ENCODE results near the gene NCK2.

The NCK2 gene

GRCh38 chr2:105778080-105778607, 33.4 kb downstream of the NCK2 start:
- POLR2A ChIA-PET: interaction anchor here (0.9 kb wide), 1 partner anchor 32 kb away, joined by 4 read pairs; no protein-coding TSS in a partner anchor
- no peak for DNase-seq
- CTCF ChIA-PET: interaction anchor here (1.4 to 5.3 kb wide), 3 partner anchors 10 to 32 kb away, joined by 3 to 26 read pairs (median 3); no protein-coding TSS in a partner anchor
- Histone ChIP-seq H3K36me3 (ENCODE audit: control insufficient read depth in 4 of 4, insufficient read depth in 4 of 4, low read length in 3 of 4) (peaks cover 0 to 19% (median 1%) of the 10 kb centered on the region in 4 experiments), H3K9me3 (ENCODE audit: control extremely low read depth in 1 of 5, control insufficient read depth in 4 of 5, insufficient read depth in 2 of 5, low read depth in 1 of 5, low read length in 4 of 5) (no peaks in the 10 kb centered on the region), H3K27ac (ENCODE audit: insufficient read depth in 1 of 2, low read depth in 1 of 2, low read length in 2 of 2, poor library complexity in 1 of 2, severe bottlenecking in 2 of 2) (peak overlapping the region in 1 of 2 experiments; percentile 4), H3K27me3 (replicated peaks in 2 of 5; ENCODE audit: control insufficient read depth in 4 of 5, insufficient read depth in 5 of 5, low read length in 4 of 5) (no peaks in the 10 kb centered on the region), H3K4me1 (ENCODE audit: control extremely low read depth in 1 of 4, control insufficient read depth in 4 of 4, insufficient read depth in 4 of 4, low read length in 3 of 4) (peaks cover 5 to 46% (median 33%) of the 10 kb centered on the region in 4 experiments), H3K4me3 (ENCODE audit: control insufficient read depth in 1 of 7, extremely low read depth in 1 of 7, insufficient read depth in 4 of 7, low read depth in 2 of 7, low read length in 6 of 7) (no peak overlapping the region)
- WGBS (ENCODE audit: insufficient coverage): 97% methylated on average over 4 of the region's 6 CpGs

GRCh38 chr2:105779394-105779793, 34.7 kb downstream of the NCK2 start:
- POLR2A ChIA-PET: no interaction called here
- CTCF ChIA-PET: interaction anchor here (0.7 to 5.3 kb wide), 6 partner anchors 9 to 315 kb away, joined by 3 to 26 read pairs (median 3); no protein-coding TSS in a partner anchor
- H3K4me1 ChIP-seq (ENCODE audit: control extremely low read depth in 1 of 4, control insufficient read depth in 4 of 4, insufficient read depth in 4 of 4, low read length in 3 of 4): peaks cover 5 to 56% (median 33%) of the 10 kb centered on the region in 4 experiments
- H3K36me3 ChIP-seq (ENCODE audit: control insufficient read depth in 4 of 4, insufficient read depth in 4 of 4, low read length in 3 of 4): peaks cover 0 to 23% (median 0%) of the 10 kb centered on the region in 4 experiments
- H3K4me3 ChIP-seq (ENCODE audit: control insufficient read depth in 1 of 7, extremely low read depth in 1 of 7, insufficient read depth in 4 of 7, low read depth in 2 of 7, low read length in 6 of 7): no peak overlapping the region
- H3K27me3 ChIP-seq (replicated peaks in 2 of 5; ENCODE audit: control insufficient read depth in 4 of 5, insufficient read depth in 5 of 5, low read length in 4 of 5): no peaks in the 10 kb centered on the region
- no peak overlapping the region for H3K27ac ChIP-seq (ENCODE audit: insufficient read depth in 1 of 2, low read depth in 1 of 2, low read length in 2 of 2, poor library complexity in 1 of 2, severe bottlenecking in 2 of 2)
- no peak for DNase-seq
- H3K9me3 ChIP-seq (ENCODE audit: control extremely low read depth in 1 of 5, control insufficient read depth in 4 of 5, insufficient read depth in 2 of 5, low read depth in 1 of 5, low read length in 4 of 5): no peaks in the 10 kb centered on the region
- WGBS (ENCODE audit: insufficient coverage): 94% methylated on average over 3 of the region's 5 CpGs

- Histone ChIP-seq H3K4me1 (ENCODE audit: control extremely low read depth in 1 of 4, control insufficient read depth in 4 of 4, insufficient read depth in 4 of 4, low read length in 3 of 4) (peaks cover 5 to 57% (median 34%) of the 10 kb centered on the region in 4 experiments), H3K27ac (ENCODE audit: insufficient read depth in 1 of 2, low read depth in 1 of 2, low read length in 2 of 2, poor library complexity in 1 of 2, severe bottlenecking in 2 of 2) (no peak overlapping the region), H3K4me3 (ENCODE audit: control insufficient read depth in 1 of 7, extremely low read depth in 1 of 7, insufficient read depth in 4 of 7, low read depth in 2 of 7, low read length in 6 of 7) (no peak overlapping the region), H3K36me3 (ENCODE audit: control insufficient read depth in 4 of 4, insufficient read depth in 4 of 4, low read length in 3 of 4) (peaks cover 0 to 23% (median 0%) of the 10 kb centered on the region in 4 experiments), H3K27me3 (replicated peaks in 2 of 5; ENCODE audit: control insufficient read depth in 4 of 5, insufficient read depth in 5 of 5, low read length in 4 of 5) (no peaks in the 10 kb centered on the region), H3K9me3 (ENCODE audit: control extremely low read depth in 1 of 5, control insufficient read depth in 4 of 5, insufficient read depth in 2 of 5, low read depth in 1 of 5, low read length in 4 of 5) (no peaks in the 10 kb centered on the region)
- no peak for DNase-seq
- 63% methylated on average over 3 of the region's 5 CpGs for WGBS (ENCODE audit: insufficient coverage)
- POLR2A ChIA-PET: no interaction called here
- CTCF ChIA-PET: interaction anchor here (1.4 to 2.9 kb wide), 2 partner anchors 9 to 33 kb away, joined by 6 to 9 read pairs; no protein-coding TSS in a partner anchor
Observed at GRCh38 chr2:105780606-105781005, 35.9 kb downstream of the NCK2 start.

GRCh38 chr2:105781274-105781978, 36.7 kb downstream of the NCK2 start:
- CTCF ChIA-PET: interaction anchor here (0.7 to 2.9 kb wide), 8 partner anchors 10 to 316 kb away, joined by 3 to 24 read pairs (median 4); no protein-coding TSS in a partner anchor
- Histone ChIP-seq H3K9me3 (ENCODE audit: control extremely low read depth in 1 of 5, control insufficient read depth in 4 of 5, insufficient read depth in 2 of 5, low read depth in 1 of 5, low read length in 4 of 5) (no peaks in the 10 kb centered on the region), H3K4me1 (ENCODE audit: control extremely low read depth in 1 of 4, control insufficient read depth in 4 of 4, insufficient read depth in 4 of 4, low read length in 3 of 4) (peaks cover 5 to 57% (median 35%) of the 10 kb centered on the region in 4 experiments), H3K36me3 (ENCODE audit: control insufficient read depth in 4 of 4, insufficient read depth in 4 of 4, low read length in 3 of 4) (peaks cover 0 to 23% (median 0%) of the 10 kb centered on the region in 4 experiments), H3K27ac (ENCODE audit: insufficient read depth in 1 of 2, low read depth in 1 of 2, low read length in 2 of 2, poor library complexity in 1 of 2, severe bottlenecking in 2 of 2) (no peak overlapping the region), H3K4me3 (ENCODE audit: control insufficient read depth in 1 of 7, extremely low read depth in 1 of 7, insufficient read depth in 4 of 7, low read depth in 2 of 7, low read length in 6 of 7) (no peak overlapping the region), H3K27me3 (replicated peaks in 2 of 5; ENCODE audit: control insufficient read depth in 4 of 5, insufficient read depth in 5 of 5, low read length in 4 of 5) (no peaks in the 10 kb centered on the region)
- no peak for DNase-seq
- POLR2A ChIA-PET: no interaction called here
- 84% methylated on average over 10 of the region's 10 CpGs for WGBS (ENCODE audit: insufficient coverage)

GRCh38 chr2:105782123-105782522, 37.4 kb downstream of the NCK2 start:
- Histone ChIP-seq H3K4me3 (ENCODE audit: control insufficient read depth in 1 of 7, extremely low read depth in 1 of 7, insufficient read depth in 4 of 7, low read depth in 2 of 7, low read length in 6 of 7) (no peak overlapping the region), H3K36me3 (ENCODE audit: control insufficient read depth in 4 of 4, insufficient read depth in 4 of 4, low read length in 3 of 4) (peaks cover 0 to 23% (median 0%) of the 10 kb centered on the region in 4 experiments), H3K27ac (ENCODE audit: insufficient read depth in 1 of 2, low read depth in 1 of 2, low read length in 2 of 2, poor library complexity in 1 of 2, severe bottlenecking in 2 of 2) (no peak overlapping the region), H3K9me3 (ENCODE audit: control extremely low read depth in 1 of 5, control insufficient read depth in 4 of 5, insufficient read depth in 2 of 5, low read depth in 1 of 5, low read length in 4 of 5) (no peaks in the 10 kb centered on the region), H3K27me3 (replicated peaks in 2 of 5; ENCODE audit: control insufficient read depth in 4 of 5, insufficient read depth in 5 of 5, low read length in 4 of 5) (no peaks in the 10 kb centered on the region), H3K4me1 (ENCODE audit: control extremely low read depth in 1 of 4, control insufficient read depth in 4 of 4, insufficient read depth in 4 of 4, low read length in 3 of 4) (peaks cover under 1 to 57% (median 35%) of the 10 kb centered on the region in 4 experiments)
- ChIA-PET POLR2A (no interaction called here), CTCF (interaction anchor here (0.7 to 2.9 kb wide), 16 partner anchors 10 to 788 kb away, joined by 3 to 24 read pairs (median 4); no protein-coding TSS in a partner anchor)
- no CpG with 5 or more reads among the region's 6 CpGs for WGBS (ENCODE audit: insufficient coverage)
- peak; percentile 50 to 66 (median 58) for DNase-seq

- ChIA-PET POLR2A (no interaction called here), CTCF (interaction anchor here (0.5 to 2.9 kb wide), 22 partner anchors 9 to 788 kb away, joined by 3 to 24 read pairs (median 3); no protein-coding TSS in a partner anchor)
- no peak for DNase-seq
- Histone ChIP-seq H3K27me3 (replicated peaks in 2 of 5; ENCODE audit: control insufficient read depth in 4 of 5, insufficient read depth in 5 of 5, low read length in 4 of 5) (no peaks in the 10 kb centered on the region), H3K4me3 (ENCODE audit: control insufficient read depth in 1 of 7, extremely low read depth in 1 of 7, insufficient read depth in 4 of 7, low read depth in 2 of 7, low read length in 6 of 7) (no peak overlapping the region), H3K36me3 (ENCODE audit: control insufficient read depth in 4 of 4, insufficient read depth in 4 of 4, low read length in 3 of 4) (peaks cover 0 to 18% (median 0%) of the 10 kb centered on the region in 4 experiments), H3K4me1 (ENCODE audit: control extremely low read depth in 1 of 4, control insufficient read depth in 4 of 4, insufficient read depth in 4 of 4, low read length in 3 of 4) (peaks cover 6 to 57% (median 35%) of the 10 kb centered on the region in 4 experiments), H3K27ac (ENCODE audit: insufficient read depth in 1 of 2, low read depth in 1 of 2, low read length in 2 of 2, poor library complexity in 1 of 2, severe bottlenecking in 2 of 2) (no peak overlapping the region), H3K9me3 (ENCODE audit: control extremely low read depth in 1 of 5, control insufficient read depth in 4 of 5, insufficient read depth in 2 of 5, low read depth in 1 of 5, low read length in 4 of 5) (no peaks in the 10 kb centered on the region)
- 94% methylated on average over 12 of the region's 12 CpGs for WGBS (ENCODE audit: insufficient coverage)
Observed at GRCh38 chr2:105782646-105783045, 37.9 kb downstream of the NCK2 start.

All from common myeloid progenitor, CD34-positive (primary cell).